Muscle layer of duodenum (tissue), 2 donors: Measurements from ENCODE around the gene TEX13B.
"Not testable (repeated sequence)": the region's sequence is repeated elsewhere in the genome, so short reads cannot be mapped to it uniquely, and the experiment has no call there.

Source experiments
- H3K27ac ChIP-seq: one replicate; pipeline ENCODE4 v1.7.0; 2013; ENCODE audit warnings: mild to moderate bottlenecking, low read length
- H3K27me3 ChIP-seq: one replicate; pipeline ENCODE4 v1.7.0; 2013; ENCODE audit warnings: low read depth, mild to moderate bottlenecking, control low read depth, low read length
- H3K36me3 ChIP-seq, 2 donors: one replicate each; pipeline ENCODE4 v1.7.0; 2013; ENCODE audit warnings: low read length in 2 of 2, control low read depth in 1 of 2, mild to moderate bottlenecking in 1 of 2; ENCODE audit not compliant: insufficient read depth in 2 of 2, control insufficient read depth in 1 of 2
- H3K4me1 ChIP-seq, 2 donors: one replicate each; pipeline ENCODE4 v1.7.0; 2013; ENCODE audit warnings: low read length in 2 of 2, mild to moderate bottlenecking in 2 of 2, control low read depth in 1 of 2, moderate library complexity in 1 of 2; ENCODE audit not compliant: insufficient read depth in 2 of 2, control insufficient read depth in 1 of 2
- H3K4me3 ChIP-seq, 2 donors: one replicate each; pipeline ENCODE4 v1.7.0; 2013; ENCODE audit warnings: low read length in 2 of 2, low read depth in 1 of 2, mild to moderate bottlenecking in 1 of 2
- H3K9me3 ChIP-seq, 2 donors: one replicate each; pipeline ENCODE4 v1.7.0; 2013; ENCODE audit warnings: low read length in 2 of 2, control low read depth in 1 of 2, mild to moderate bottlenecking in 1 of 2; ENCODE audit not compliant: control insufficient read depth in 1 of 2
- donor health status: healthy.

Gene TEX13B

DNA sequence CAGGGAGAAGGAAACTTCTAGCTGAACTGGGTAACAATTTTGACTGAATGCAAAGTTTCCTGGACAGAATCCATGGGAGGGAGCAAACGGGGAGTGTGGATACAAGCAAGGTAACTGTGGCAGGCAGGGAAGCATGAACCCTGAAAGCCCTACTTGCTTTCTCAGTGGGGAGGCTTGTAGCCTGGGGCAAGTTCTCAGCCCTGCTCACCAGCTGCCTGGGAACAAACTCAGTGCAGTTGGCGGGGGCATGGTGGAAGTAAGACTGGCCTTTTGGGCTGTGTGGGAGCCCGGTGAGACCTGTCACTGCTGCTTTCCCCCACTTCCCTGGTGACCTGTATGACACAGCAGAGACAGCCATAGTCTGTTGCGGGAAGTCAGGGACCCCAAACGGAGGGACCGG lies 14.0 kb upstream of the TEX13B start:
- Histone ChIP-seq H3K4me3 (no peak overlapping the region), H3K27ac (no peak overlapping the region), H3K36me3 (no peaks in the 10 kb centered on the region), H3K27me3 (no peaks in the 10 kb centered on the region), H3K4me1 (no peaks in the 10 kb centered on the region), H3K9me3 (no peaks in the 10 kb centered on the region)

DNA sequence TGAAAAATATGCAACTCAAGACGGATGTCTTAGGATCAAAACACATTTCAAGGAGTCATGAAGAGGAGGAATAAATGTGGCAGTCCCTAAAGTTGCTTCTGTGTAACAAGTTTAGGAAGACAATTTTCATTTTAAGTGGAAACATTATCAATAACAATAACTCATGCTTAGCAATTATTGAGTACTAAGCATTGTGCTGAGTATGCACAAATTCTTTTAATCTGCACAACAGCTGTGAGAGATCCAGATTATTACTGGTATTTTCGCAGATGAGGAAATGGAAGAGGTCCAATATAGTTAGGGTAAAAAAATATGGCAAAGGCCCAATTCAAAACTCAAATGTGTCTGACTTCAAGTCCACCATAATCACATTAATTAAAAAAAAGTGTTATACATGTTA lies 2.9 kb upstream of the TEX13B start:
- H3K36me3 ChIP-seq: no peaks in the 10 kb centered on the region
- no peak overlapping the region for H3K27ac ChIP-seq
- H3K27me3 ChIP-seq: no peaks in the 10 kb centered on the region
- no peaks in the 10 kb centered on the region for H3K9me3 ChIP-seq
- H3K4me1 ChIP-seq: no peaks in the 10 kb centered on the region
- H3K4me3 ChIP-seq: no peak overlapping the region

DNA sequence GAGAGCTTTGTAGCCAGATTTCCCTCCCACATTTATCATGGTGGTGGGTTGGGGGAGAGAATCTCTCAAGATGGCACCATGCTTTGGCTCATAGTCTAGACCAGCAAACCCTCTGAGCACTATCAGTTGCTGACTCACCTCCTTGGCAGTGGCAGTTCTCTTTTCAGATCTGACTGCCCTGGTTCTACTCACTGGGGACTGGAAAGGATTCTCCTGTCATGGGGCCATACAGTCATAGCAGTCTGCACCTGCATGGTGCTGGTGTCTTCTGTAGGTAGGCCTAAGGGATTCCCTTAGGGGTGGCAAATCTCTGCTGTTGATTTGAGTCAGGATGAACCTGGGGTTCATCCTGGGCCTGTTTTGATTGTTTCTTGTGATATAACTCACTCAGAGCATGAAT lies 2.6 kb downstream of the TEX13B start:
- Histone ChIP-seq H3K9me3 (no peaks in the 10 kb centered on the region), H3K4me1 (no peaks in the 10 kb centered on the region), H3K4me3 (no peak overlapping the region), H3K27ac (no peak overlapping the region), H3K36me3 (no peaks in the 10 kb centered on the region), H3K27me3 (no peaks in the 10 kb centered on the region)

DNA sequence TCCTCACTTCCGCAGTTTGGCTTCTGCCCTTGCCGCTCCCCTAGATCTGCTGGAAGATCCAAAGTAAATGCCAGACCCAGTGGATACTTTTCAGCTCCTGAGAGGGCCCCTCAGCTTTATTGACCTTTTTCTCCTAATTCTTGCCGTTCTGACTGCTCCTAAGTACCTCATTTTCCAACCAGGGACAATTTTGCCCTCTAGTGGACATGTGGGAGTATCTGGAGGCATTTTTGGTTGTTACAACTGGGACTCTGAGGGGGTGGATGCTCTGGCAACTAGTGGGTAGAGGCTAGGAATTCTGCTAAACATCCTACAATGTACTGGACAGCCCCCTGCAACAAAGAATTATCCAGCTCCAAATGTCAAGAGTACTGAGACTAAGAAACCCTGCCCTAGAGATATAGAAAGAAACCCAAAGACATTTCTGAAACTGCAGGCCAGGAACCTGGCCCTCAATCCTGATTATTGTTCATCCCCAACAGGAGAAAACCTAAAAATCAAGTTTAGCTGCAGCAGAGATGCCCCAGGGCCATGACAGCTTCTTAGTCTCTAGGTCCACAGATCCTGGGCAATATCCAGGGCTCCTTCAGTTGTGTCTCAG lies 3.4 kb downstream of the TEX13B start:
- Histone ChIP-seq H3K27me3 (no peaks in the 10 kb centered on the region), H3K9me3 (no peaks in the 10 kb centered on the region), H3K4me3 (no peak overlapping the region), H3K27ac (no peak overlapping the region), H3K36me3 (no peaks in the 10 kb centered on the region), H3K4me1 (no peaks in the 10 kb centered on the region)

DNA sequence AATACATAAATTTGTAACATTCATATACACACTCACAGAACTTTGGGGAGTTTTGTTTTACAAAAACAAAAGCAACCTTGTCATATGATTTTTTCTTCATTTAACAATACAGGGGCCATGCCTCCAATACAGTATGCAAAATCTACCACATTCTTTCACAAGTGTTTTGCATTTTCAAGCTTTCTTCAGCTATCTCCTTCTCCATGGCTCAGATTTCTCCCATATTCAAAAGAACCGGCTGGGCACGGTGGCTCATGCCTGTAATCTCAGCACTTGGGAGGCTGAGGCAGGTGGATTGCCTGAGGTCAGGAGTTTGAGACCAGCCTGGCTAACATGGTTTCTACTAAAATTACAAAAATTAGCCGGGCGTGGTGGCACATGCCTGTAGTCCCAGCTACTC lies 4.1 kb downstream of the TEX13B start:
- no peak overlapping the region for H3K4me3 ChIP-seq
- no peaks in the 10 kb centered on the region for H3K27me3 ChIP-seq
- no peak overlapping the region for H3K27ac ChIP-seq
- H3K36me3 ChIP-seq: no peaks in the 10 kb centered on the region
- H3K4me1 ChIP-seq: no peaks in the 10 kb centered on the region
- H3K9me3 ChIP-seq: no peaks in the 10 kb centered on the region

DNA sequence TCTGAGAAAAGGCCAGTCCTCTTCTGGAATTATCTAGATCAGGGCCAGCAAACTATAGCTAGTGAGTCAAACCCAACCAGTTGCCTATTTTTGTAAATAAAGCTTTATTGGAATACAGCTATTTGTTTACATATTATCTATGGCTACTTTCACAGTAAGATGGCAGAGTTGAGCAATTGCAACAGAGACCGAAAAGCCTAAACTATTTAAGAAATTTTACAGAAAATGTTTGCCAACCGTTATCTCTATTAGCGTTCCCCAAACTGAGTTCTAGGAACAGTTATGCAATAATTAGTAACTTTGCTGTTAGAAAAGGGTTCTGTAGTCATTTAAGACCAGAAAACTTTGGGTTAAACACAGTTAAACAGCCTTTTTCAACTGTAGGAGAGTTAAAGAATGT lies 10.5 kb downstream of the TEX13B start:
- no peaks in the 10 kb centered on the region for H3K4me1 ChIP-seq
- H3K36me3 ChIP-seq: no peaks in the 10 kb centered on the region
- no peak overlapping the region for H3K4me3 ChIP-seq
- H3K27ac ChIP-seq: no peak overlapping the region
- H3K9me3 ChIP-seq: no peaks in the 10 kb centered on the region
- H3K27me3 ChIP-seq: no peaks in the 10 kb centered on the region

DNA sequence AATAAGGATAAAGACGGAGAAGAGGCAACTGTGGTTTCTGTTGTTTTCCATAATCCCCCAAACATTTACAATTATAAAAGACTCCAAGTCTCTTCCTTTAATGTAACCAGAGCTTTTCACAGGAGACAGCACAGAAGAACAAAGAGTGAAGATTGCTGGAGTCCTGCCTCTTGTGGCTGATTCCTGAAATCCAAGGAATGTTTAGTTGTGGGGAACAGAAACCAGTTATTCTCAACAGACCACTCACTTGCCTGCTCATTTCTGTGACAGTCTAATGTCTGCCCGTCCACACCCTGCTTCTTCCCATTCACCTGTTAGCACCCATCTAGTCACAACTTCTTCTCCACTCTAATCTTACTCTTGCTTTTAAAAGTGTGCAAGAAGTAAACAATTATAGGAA lies 12.1 kb downstream of the TEX13B start:
- Histone ChIP-seq H3K27ac (no peak overlapping the region), H3K27me3 (no peaks in the 10 kb centered on the region), H3K4me1 (no peaks in the 10 kb centered on the region), H3K4me3 (no peak overlapping the region), H3K9me3 (no peaks in the 10 kb centered on the region), H3K36me3 (no peaks in the 10 kb centered on the region)

DNA sequence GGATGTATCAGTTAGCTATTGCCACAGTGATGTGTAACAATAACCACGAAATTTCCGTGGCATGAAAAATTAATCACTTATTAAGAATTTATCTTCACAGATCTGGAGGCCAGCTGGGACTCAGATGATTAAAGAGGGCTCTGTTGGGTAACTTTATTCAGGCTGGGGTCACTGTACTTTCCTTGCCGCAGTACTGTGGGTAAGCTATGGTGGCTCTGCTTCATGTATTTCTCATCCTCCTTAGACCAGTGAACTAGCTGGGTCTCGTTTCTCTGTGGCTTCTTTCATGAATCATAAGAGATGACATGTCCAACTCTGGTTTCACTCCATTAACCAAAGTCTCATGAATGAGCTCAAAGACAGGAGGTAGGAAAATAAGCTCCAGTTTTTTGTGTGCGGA lies 13.5 kb downstream of the TEX13B start:
- no peaks in the 10 kb centered on the region for H3K4me1 ChIP-seq
- H3K36me3 ChIP-seq: no peaks in the 10 kb centered on the region
- no peaks in the 10 kb centered on the region for H3K27me3 ChIP-seq
- H3K9me3 ChIP-seq: no peaks in the 10 kb centered on the region
- no peak overlapping the region for H3K27ac ChIP-seq
- no peak overlapping the region for H3K4me3 ChIP-seq

DNA sequence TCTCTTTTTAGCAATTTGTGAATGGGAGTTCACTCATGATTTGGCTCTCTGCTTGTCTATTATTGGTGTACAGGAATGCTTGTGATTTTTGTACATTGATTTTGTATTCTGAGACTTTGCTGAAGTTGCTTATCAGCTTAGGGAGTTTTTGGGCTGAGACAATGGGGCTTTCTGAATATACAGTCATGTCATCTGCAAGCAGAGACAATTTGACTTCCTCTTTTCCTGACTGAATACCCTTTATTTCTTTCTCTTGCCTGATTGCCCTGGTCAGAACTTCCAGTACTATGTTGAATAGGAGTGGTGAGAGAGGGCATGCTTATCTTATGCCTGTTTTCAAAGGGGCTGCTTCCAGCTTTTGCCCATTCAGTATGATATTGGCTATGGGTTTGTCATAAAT lies 26.8 kb downstream of the TEX13B start:
- not testable (repeated sequence) for H3K9me3 ChIP-seq, H3K27ac ChIP-seq, H3K36me3 ChIP-seq

DNA sequence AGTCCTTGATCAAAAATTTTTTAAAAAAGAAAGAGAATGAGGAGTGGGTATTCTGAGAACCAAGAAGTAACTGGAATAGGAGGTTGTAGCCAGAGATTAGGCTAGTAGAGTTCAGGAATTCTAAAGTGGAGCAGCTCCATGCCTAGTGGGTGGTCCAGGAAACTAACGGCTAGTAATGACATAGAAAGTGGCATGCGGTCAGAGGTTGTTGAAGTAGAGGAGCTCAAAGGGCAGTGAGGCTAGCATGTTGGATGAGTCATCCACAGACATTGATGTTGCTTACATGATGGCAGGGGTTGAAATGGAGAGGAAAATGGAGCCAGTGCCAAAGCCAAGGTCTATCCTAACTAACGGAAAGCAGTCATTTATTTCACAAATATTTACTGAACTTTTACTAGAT lies 42.1 kb downstream of the TEX13B start:
- no peaks in the 10 kb centered on the region for H3K36me3 ChIP-seq
- no peaks in the 10 kb centered on the region for H3K9me3 ChIP-seq
- no peak overlapping the region for H3K27ac ChIP-seq
- no peaks in the 10 kb centered on the region for H3K27me3 ChIP-seq
- H3K4me1 ChIP-seq: no peaks in the 10 kb centered on the region
- H3K4me3 ChIP-seq: no peak overlapping the region

More for the DNA sequence above, 26.8 kb downstream of the TEX13B start:
- H3K4me1 ChIP-seq, H3K4me3 ChIP-seq, H3K27me3 ChIP-seq: not testable (repeated sequence)

DNA sequence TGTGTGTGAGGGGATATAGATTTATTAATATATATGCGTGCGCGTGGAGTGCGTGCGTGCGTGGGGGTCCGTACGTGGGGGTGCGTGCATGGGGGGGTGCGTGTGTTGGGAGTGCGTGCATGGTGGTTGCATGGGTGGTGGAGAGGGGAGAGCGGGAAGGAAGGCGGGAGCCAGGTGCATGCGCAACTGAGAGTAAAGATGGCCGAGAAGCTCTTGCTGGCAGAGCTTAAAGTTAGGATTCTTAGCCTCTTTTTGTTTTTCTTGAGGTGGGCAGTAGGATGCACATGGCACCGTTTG lies 45.8 kb downstream of the TEX13B start:
- Histone ChIP-seq H3K4me3 (peak overlapping the region in 1 of 2 donors; percentile 54), H3K36me3 (no peaks in the 10 kb centered on the region), H3K27me3 (no peaks in the 10 kb centered on the region)

DNA sequence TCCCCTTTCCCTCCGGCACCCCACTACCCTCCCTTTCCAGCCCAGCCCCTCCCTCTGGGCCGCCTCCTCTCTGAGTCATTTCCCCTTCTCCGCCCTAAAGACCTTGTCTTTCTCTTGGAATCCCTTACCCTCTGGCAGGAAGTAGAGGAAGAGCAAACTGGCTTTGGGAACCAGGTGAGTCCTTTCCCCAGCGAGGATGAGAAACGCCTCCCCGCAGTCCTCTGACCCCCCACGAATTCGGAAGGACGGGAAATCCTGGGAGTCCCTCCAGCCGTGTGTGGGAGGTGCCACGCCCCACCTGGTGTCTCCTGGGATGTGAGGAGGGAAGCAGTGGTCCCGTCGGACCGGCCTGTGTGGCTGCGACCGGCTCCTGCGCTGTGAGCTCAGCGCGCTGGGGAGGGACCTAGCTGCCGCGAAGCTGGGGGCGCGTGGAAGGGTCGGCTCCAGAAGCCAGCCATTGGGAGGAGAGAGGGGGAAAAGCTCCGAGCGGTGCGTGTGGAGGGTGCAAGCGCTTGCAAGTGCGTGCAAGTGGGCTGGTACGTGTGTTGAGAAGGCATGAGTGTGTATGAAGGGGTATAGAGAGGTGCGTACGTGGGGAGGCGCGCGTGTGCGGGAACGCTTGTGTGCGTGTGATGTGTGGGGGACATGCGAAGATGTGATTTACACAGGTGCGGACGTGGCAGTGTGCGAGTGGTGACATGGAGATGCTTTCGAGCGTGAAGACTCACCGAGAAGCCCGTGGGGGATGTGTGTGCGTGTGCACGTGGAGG lies 46.3 kb downstream of the TEX13B start:
- Histone ChIP-seq H3K9me3 (no peaks in the 10 kb centered on the region), H3K4me3 (peak overlapping the region; percentile 16 to 54), H3K27me3 (no peaks in the 10 kb centered on the region), H3K4me1 (no peaks in the 10 kb centered on the region), H3K27ac (no peak overlapping the region), H3K36me3 (no peaks in the 10 kb centered on the region)

More for the DNA sequence above, 45.8 kb downstream of the TEX13B start:
- no peak overlapping the region for H3K27ac ChIP-seq
- H3K9me3 ChIP-seq: no peaks in the 10 kb centered on the region
- no peaks in the 10 kb centered on the region for H3K4me1 ChIP-seq
